CD4-positive, alpha-beta T cell treated with Interleukin-12 subunit alpha and Interleukin-12 subunit beta, for 1 hour (primary cell): Measurements from ENCODE around the gene STX1B.
A peak's percentile ranks its signal among the peaks of the same experiment; 100 is the strongest.

Experiments used
- DNase-seq: peaks from one replicate; pipeline ENCODE4 v3.0.0-alpha.2; 2020

The STX1B gene

DNA sequence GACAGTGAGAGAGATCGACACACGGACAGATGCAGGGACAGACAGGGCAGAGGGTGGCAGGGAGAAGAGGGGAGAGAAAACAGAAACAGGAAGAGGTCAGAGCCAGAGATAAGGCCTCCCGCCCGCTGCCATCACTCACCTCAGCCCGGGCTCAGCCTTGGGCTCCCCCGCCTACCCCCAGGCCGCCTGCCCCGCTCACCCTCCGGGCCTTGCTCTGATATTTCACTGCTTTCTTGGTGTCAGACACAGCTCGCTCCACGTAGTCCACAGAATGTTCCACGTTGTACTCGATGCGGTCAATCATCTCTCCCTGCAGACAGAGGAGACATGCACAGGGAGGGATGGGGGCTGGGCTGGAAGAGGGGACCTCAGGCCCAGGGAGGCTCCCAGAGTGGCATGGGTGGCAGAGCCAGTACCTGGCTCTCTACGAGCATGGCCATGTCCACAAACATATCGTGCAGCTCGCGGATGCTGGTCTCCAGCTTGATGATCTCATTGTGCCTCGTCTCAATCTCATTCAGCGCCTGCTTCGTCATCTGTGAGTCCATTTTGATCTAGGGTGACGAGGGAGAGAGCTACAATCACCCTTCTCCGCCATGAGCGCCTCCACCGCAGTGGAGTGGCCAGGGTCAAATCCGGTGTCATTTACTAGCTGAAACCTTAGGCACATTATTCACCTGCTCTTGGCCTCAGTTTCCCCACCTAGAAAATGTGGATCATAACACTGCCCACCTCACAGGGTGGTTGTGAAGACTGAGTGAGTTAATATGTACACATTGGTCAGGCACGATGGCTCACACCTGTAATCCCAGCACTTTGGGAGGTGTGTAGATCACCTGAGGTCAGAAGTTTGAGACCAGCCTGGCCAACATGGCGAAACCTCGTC is 17.3 kb downstream of the STX1B start:
- no peak for DNase-seq

DNA sequence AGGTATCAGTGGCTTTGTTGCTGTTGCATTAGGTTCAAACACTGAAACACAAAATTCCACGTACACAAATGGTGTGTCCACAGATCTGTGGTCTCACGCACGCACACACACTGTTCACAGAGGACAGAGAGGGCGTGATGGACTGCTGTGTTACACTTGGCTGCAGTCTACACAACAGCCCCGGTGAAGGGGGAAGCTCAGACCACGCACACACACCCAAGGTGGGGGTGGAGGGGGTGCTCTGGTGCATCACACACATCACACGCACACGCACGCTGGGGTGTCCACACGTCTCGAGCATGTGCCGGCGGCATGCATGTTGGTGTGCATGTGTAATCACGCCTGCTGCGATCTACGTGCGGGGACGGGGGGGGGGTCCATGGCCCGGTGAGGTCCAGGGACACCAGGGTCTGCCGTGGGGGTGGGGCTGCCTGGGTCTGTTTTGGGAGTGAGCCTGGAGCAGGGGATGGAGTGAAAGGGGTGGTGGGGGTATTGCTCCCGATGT is 18.1 kb downstream of the STX1B start:
- DNase-seq, result no peak

DNA sequence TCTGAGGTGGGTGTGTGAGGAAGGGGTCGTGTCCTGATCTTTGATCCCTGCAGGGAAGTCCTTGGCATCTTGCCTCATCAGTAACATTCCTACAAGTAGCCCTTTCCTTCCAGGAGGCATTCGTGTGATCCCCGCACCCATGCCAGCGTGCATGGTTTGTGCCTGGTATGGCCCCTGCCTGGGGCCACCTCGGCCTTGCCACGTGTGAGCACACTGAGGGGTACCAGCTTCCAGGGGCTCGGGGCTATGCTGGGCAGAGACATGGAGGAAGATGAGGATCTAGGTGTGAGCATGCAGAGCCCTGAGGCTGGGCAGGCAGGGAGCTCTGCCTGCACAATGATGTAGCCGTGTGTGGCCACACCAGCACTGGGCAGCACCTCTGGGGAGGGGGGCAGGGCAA is 19.4 kb downstream of the STX1B start:
- no peak for DNase-seq

DNA sequence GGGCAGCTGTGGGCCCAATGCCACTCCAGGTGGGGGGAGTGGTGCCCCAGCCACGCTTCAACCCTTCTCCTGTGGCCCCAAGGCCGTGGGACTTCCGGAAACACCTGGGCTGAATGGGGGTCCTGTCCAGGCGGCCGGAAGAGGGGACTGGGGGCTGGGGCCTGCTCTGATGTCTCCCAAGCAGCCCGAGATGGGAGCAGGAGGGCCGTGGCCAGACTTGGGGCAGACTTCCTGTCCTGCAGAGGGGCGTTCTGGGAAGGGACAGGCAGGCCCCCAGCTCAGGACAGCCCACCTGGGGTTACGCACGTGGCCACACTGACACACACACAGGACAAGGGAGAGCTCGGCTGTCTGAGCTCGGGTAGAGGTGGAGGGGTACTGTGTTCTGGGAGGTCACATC is 20.3 kb downstream of the STX1B start:
- no peak for DNase-seq

DNA sequence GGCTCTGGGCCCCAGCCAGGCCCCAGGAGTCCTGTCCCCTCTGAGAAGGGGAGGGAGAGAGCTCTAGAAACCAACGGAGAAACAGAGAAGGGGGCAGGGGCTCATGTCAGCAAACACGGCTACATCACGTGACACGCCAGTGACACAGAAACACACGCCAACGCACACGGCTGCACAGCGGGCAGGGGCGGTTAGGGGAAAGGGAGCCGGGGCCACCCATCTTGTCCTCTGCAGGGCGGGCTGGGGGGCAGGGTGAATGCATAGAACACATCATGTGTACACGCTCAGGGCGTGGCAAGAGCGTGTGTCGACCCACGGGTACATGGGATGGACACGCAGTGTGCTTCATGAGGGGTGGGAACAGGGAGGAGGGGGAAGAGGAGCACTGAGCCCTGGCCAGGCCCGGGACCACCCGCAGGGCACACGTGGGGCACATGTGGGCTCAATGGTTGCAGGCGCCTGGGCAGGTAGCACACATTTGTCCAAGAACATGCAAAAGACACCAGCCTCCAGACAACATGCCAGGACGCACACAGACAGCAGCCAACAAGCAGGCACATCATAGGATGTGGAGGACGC is 20.9 kb downstream of the STX1B start:
- no peak for DNase-seq

DNA sequence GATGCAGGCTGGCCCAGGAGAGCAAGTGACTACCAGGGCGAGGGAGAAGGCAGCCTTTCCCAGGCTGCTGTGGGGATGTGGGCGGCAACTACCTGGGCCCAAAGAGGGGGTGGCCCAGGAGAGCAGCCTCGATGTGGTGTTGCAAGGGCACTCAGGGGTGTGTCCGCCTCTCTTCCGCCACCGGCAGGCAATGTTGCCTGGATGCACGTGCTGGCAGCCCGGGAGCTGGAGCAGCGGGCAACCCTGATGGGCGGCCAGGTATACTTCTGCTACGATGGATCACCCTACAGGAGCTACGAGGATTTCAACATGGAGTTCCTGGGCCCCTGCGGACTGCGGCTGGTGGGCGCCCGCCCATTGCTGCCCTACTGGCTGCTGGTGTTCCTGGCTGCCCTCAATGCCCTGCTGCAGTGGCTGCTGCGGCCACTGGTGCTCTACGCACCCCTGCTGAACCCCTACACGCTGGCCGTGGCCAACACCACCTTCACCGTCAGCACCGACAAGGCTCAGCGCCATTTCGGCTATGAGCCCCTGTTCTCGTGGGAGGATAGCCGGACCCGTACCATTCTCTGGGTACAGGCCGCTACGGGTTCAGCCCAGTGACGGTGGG is 22.8 kb downstream of the STX1B start:
- DNase-seq, result no peak

DNA sequence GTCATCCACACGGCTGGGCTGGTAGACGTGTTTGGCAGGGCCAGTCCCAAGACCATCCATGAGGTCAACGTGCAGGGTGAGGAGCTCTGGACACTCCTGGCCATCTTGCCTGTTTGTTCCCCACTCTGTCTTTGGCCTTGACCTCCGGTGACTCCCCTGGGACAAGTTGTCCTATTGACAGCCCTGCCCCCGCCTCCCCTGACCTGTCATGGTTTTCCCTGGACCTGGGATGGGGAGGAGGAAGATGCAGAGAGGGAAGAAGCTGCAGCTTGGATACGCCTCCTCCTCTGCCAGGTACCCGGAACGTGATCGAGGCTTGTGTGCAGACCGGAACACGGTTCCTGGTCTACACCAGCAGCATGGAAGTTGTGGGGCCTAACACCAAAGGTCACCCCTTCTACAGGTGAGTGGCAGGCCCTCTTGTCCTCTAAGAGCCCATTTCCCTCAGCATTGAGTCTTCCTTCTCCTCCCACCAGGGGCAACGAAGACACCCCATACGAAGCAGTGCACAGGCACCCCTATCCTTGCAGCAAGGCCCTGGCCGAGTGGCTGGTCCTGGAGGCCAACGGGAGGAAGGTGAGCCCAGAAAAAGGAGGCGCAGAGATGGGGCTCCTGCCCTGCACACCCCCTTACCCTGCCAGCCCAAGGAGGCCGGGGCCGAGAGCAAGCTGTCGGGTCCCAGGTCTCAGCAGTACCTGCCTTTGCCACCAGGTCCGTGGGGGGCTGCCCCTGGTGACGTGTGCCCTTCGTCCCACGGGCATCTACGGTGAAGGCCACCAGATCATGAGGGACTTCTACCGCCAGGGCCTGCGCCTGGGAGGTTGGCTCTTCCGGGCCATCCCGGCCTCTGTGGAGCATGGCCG is 24.1 kb downstream of the STX1B start:
- DNase-seq, result no peak

DNA sequence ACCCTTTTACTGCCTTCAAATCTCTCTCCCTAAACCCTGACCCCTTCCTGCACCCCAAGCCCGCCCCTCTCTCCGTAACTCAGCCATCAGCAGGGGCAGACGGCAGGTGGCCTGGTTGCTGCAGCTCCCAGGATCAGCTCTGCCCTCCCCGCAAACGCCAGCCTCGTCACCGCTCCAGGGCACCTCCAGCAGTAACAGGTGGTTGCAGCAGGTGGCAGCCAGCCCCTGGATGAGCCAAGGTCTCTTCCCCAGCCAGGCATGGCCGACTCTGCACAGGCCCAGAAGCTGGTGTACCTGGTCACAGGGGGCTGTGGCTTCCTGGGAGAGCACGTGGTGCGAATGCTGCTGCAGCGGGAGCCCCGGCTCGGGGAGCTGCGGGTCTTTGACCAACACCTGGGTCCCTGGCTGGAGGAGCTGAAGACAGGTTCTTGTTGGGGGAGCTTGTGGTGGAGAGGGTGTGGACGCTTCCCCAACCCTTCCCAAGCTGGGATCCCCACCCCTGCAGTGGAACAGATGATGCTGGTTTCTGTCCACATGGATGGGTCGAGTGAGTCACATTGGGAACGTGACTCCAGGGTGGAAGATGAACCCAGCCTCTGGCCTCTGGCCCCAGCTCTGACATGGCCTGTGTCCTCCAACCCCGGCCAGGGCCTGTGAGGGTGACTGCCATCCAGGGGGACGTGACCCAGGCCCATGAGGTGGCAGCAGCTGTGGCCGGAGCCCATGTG is 24.9 kb downstream of the STX1B start:
- no peak for DNase-seq

DNA sequence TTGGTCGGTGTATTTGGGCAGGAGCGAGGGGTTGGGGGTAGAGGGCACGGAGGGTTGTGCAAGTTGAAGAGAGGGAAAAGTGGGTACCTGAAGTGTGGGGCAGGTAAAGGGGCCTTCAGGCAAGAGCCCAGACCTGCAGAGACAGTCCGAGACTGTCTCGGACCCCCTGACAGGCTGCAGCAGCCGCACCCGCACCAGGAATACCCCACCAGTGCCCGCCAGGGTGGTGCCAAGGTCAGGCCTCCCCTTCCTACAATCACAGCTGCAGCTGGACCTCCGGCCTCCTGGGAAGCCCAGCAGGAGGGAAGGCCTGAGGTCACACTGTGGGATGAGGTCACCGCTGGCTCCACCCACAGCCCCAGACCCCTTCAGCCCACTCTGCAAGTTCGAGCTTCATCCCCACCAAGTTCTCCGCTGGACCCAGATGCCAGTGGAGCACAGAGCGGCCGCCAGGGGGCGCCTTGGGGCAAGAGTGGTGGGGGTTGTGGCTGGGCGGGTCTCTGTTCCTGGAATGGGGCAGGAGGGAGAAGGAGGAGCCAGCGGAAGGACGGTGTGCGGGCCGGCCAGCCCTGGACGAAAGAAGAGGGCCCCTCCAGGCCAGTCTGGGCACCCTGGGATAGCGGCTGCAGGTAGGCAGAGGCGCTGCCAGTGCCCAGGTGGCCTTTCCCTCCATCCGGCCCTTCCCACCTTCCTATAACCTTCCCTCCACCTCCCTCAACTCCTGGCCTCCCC is 25.6 kb downstream of the STX1B start, which contains the start of gene HSD3B7:
TSS of gene HSD3B7 (plus strand) at position 539 of the 732 bp plus-strand sequence. CDS start 452 bp downstream, outside the sequence.
- peak; percentile 79 for DNase-seq

DNA sequence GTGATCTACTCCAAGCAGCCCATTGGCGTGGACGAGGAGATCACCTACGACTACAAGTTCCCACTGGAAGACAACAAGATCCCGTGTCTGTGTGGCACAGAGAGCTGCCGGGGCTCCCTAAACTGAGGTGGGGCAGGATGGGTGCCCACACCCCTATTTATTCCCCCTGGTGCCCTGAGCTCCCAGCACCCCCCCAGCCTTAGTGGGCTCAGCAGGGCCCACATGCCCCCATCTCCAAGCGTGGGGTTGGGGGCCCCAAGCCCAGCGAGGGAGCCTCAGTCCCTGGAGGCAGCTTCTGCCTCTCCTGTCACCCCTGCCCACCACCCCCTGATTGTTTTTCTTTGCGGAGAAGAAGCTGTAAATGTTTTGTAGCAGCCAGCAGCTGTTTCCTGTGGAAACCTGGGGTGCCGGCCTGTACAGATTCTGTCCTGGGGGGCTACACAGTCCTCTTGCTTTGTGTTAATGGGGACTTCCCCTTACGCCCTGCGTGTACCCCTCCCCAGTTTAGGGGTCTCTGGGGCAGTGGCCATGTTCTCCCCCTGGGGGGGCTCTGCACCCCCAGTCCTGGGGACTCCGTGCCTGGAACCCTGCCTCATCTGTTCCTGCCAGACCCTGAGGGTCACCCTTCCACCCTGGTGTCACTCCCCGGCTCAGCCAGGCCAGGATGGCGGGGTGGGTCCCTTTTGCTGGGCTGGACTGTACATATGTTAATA is 26.4 kb downstream of the STX1B start:
- no peak for DNase-seq

DNA sequence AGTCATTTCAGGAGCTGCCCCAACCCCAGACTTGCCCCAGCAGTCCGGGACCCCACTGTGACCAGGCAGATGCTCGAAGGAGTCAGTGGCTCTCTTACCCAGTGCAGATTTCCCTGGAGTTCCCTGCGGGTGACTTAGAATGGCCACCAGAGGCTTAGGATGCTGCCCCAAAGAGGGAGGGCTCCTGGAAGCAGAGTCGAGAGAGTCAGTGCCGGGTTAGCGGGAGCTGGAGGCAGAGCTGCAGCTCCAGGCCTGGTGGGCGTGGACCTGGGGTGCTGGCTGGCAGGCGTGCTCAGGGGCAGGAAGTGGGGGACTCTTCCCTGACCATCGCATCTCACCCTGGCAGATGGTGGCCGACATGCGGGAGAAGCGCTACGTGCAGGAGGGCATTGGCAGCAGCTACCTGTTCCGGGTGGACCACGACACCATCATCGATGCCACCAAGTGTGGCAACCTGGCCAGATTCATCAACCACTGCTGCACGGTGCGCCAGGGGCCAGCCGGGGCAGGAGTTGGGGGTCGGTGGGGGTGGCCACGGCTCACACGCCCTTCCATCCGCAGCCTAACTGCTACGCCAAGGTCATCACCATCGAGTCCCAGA is 27.0 kb downstream of the STX1B start:
- no peak for DNase-seq

DNA sequence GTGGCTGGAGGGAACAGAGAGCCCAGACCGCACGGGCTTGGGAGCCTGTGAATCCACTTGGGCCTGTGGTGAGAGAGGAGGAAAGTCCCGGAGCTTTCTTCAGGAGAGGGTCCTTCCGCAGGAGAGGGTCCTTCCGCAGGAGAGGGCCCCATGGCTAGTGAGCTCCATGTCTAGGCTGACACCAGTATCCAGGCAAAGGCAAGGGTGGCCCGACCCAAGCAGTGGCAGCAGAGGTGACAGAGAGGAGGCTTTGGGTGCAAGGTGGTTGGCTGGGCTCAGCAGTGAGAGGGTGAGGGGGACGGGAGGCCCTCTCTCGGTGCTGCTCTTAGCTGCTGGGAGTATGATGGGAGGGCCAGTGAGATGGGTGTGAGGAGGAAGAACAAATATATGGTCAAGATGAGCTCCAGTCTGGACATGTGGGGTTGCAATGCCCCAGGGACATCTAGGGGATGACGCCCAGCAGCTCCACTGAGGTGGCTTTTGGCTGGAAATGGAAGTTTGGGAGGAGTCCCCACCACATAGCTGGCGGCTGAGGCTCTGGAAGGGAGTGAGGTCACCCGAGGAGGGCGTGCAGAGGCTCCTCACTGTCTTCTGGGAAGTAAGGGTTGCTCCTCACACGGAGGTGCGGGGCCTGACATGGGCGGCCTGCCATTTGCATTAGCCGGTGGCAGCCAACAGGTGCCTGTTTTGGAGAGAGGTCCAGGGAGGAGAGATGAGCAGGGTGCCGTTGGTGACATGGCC is 27.7 kb downstream of the STX1B start:
- no peak for DNase-seq

DNA sequence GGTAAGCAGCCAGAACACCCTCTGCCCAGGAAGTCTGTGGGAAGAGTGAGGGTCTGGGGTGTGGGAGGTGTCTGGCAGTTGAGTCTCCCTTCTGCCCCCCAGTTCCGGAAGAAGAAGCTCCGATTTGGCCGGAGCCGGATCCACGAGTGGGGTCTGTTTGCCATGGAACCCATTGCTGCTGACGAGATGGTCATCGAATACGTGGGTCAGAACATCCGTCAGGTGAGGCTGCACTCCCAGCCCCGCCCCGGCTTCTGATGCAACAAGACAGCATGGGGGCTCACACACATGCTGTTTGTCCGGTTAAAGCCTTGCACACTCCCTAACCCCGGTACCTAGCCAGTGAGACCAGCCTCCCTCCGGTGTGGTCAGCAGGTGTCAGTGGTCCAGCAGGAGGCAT is 29.5 kb downstream of the STX1B start:
- DNase-seq, result no peak

DNA sequence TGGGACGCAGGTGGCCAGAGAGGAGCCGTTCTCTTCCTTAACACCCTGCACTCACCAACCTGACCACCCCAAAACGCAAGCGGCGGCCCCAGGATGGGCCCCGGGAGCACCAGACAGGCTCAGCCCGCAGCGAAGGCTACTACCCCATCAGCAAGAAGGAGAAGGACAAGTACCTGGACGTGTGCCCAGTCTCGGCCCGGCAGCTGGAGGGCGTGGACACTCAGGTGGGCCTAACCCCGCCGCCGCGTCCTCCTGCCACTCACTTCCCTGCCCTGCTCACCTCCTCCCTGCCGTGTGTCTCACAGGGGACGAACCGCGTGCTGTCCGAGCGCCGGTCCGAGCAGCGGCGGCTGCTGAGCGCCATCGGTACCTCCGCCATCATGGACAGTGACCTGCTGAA is 30.0 kb downstream of the STX1B start:
- no peak for DNase-seq

DNA sequence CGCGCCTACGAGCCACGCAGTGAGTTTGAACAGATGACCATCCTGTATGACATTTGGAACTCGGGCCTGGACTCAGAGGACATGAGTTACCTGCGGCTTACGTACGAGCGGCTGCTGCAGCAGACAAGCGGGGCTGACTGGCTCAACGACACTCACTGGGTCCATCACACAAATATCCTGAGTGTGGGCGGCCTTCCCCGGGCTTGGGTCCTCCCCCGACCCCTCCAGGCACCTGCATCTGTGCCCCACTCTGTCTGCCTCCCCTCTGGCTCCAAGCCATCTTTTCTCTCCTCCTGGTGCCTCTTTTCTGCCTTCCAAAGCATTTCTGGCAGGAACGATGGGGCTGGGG is 30.4 kb downstream of the STX1B start:
- DNase-seq, result no peak

DNA sequence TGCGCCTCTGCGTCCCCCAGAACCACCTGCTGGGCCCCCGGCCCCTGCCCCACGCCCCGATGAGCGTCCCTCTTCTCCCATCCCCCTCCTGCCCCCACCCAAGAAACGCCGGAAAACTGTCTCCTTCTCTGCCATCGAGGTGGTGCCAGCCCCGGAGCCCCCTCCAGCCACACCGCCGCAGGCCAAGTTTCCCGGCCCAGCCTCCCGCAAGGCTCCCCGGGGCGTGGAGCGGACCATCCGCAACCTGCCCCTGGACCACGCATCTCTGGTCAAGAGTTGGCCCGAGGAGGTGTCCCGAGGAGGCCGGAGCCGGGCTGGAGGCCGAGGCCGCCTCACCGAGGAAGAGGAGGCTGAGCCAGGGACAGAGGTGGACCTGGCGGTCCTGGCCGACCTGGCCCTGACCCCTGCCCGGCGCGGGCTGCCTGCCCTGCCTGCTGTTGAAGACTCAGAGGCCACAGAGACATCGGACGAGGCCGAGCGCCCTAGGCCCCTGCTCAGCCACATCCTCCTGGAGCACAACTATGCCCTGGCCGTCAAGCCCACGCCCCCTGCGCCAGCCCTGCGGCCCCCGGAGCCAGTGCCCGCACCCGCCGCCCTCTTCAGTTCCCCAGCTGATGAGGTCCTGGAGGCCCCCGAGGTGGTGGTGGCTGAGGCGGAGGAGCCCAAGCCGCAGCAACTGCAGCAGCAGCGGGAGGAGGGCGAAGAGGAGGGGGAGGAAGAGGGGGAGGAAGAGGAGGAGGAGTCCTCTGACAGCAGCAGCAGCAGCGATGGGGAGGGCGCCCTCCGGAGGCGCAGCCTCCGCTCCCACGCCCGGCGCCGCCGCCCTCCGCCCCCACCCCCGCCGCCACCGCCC is 31.0 kb downstream of the STX1B start:
- no peak for DNase-seq

DNA sequence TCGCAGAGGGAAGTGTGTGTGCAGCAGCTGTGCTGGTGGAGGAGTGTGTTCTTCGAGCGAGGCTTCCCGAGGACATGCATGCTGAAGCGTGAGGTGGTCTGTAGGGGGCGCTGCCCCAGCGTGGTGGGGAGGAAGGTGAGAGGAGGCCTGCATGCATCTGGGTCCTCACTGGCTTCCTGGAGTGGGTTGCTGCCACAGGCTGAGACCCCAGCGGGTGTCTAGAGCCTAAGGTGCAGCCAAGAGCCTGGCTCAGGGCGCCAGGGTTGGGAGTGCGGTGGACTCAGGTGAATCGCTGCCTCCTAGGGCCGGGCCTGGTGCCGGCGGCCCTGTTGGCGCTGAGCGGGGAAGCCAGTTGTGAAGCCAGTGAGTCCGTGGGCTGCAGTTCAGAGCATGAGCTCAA is 32.9 kb downstream of the STX1B start:
- DNase-seq, result no peak

DNA sequence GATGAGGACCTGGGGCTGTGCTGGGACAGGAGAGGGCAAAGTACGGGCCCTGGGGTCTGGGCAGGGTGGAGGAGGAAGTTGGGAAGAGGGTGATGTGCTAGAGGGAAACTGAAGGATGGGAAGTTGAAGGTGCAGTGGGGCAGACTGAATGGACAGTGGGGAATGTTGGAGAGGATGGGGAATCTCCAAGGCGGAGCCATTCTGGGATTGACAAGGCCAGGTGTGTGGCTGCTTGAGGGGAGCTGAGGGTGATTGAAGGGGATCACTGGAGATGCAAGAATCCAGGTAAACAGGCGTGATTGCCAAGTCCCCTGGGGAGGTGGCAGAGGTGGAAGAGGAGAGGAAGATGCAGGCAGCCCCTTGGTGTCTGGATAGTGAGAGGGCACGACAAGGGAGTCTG is 34.0 kb downstream of the STX1B start:
- no peak for DNase-seq

DNA sequence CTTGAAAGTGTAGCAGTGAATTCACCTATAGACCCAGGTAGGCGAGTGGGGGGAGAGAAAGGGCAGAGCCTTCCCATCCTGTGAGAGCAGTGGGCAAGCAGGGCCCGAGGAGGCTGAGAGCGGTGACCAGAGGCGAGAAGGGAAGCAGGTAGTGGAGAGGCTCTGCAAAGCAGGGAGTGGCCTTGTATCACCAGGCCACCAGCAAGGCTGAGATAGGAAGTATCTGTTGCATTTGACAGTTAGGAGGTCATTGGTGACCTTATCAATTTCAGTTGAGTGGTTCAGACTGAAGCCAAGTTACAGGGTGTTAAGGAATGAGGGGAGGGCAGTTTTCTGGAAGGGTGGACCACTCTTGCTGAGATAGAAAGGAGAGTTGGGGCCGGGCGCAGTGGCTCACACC is 36.1 kb downstream of the STX1B start:
- DNase-seq, result no peak
